ENCODE results near the gene CREB5.

GRCh38 chr7:28804157-28804556, 391.8 kb downstream of the CREB5 start:
- TF ChIP-seq CTCF (IDR thresholded peaks at IDR 0.05) (no peak), POLR2AphosphoS5 (IDR thresholded peaks at IDR 0.05) (no peak), POLR2A (IDR thresholded peaks at IDR 0.05) (no peak)

Measured in breast epithelium (tissue), 3 donors.